ENCODE measurements around the gene SDK2. TPM values are rescaled to one million over a fixed set of nuclear protein-coding genes. Genes with fewer than 3 reads are reported as not detected.
"Not testable (repeated sequence)": the region's sequence is repeated elsewhere in the genome, so short reads cannot be mapped to it uniquely, and the experiment has no call there.

Gene SDK2
- polyA plus RNA-seq, 1 of the 3 experiments (the other 2 are of a cell fraction), result 0.02 TPM

DNA sequence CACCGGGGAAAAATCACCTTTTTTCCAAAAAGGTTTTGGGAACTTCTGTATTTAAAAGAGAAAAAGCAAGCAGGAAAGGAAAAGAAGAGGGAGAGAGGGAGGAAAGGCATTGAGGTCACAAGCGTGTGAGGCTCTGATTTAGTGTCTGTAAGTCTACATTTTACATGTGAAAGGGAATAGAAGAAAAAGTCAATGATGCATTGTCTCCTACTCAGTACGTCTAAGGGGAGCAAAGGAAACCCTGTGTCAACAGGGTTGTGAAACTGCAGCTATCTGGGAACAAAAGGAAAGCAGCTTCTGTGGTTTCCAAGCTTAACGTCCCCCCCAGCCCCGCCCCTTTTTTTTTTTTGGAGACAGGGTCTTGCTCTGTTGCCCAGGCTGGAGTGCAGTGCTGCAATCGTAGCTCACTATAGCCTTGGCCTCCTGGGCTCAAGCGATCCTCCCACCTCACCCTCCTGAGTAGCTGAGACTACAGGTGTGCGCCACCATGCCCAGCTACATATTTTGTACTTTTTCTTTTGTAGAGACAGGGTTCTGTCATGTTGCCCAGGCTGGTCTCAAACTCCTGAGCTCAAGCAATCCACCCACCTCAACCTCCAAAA is 330.6 kb downstream of the SDK2 start:
- H3K9me2 ChIP-seq, result no peaks in the 10 kb centered on the region
- no peak overlapping the region for H3K4me2 ChIP-seq
- no peak for DNase-seq
- ChIA-PET CTCF (interaction anchor here (0.6 to 5.9 kb wide), 6 partner anchors 12 to 962 kb away, joined by 3 to 154 read pairs (median 6); no protein-coding TSS in a partner anchor), POLR2A (no interaction called here)
- H3F3A ChIP-seq (replicated peaks; ENCODE audit: insufficient read depth), result peaks cover 8% of the 10 kb centered on the region
- no peak overlapping the region for H3K9ac ChIP-seq
- H3K4me3 ChIP-seq (ENCODE audit: low read depth in 2 of 2, low read length in 1 of 2), result no peak overlapping the region
- WGBS (ENCODE audit: low lambda C conversion rate), result 90% methylated on average over 8 of the region's 8 CpGs
- H2AFZ ChIP-seq (ENCODE audit: low read depth), result no peak overlapping the region
- no peaks in the 10 kb centered on the region for H3K9me3 ChIP-seq
- H4K20me1 ChIP-seq (ENCODE audit: insufficient read depth), result no peaks in the 10 kb centered on the region
- H3K36me3 ChIP-seq (replicated peaks in 1 of 2; ENCODE audit: control insufficient read depth in 1 of 2, insufficient read depth in 2 of 2, low read length in 1 of 2), result no peaks in the 10 kb centered on the region
- peaks cover 15 to 39% of the 10 kb centered on the region in 2 experiments; a peak in 3 of 4 replicates for H3K4me1 ChIP-seq (ENCODE audit: control insufficient read depth in 1 of 2, insufficient read depth in 2 of 2, low read depth in 1 of 2, low read length in 1 of 2)
- H3K79me2 ChIP-seq (ENCODE audit: insufficient read depth), result peaks cover 26% of the 10 kb centered on the region
- H3K27me3 ChIP-seq (ENCODE audit: insufficient read depth), result no peaks in the 10 kb centered on the region
- TF ChIP-seq YY1 (IDR thresholded peaks at IDR 0.05; ENCODE audit: low read depth) (no peak), MEF2A (IDR thresholded peaks at IDR 0.05; ENCODE audit: borderline replicate concordance, low read depth) (no peak)
- H3K27ac ChIP-seq (ENCODE audit: low read depth in 2 of 2, low read length in 1 of 2), result no peak overlapping the region

DNA sequence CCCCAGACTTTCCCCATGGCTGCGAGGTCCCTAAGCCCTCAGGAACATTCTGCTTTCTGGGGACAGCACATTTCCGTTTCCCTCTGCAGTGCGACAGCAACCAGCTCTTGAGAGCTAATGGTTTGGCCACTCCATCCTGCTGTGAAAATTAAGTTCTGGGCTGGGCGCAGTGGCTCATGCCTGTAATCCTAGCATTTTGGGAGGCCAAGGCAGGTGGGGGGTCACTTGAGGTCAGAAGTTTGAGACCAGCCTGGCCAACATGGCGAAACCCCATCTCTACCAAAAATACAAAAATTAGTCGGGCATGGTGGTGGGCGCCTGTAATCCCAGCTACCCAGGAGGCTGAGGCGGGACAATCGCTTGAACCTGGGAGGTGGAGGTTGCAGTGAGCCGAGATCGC is 331.4 kb downstream of the SDK2 start:
- H2AFZ ChIP-seq (ENCODE audit: low read depth), result not testable (repeated sequence)
- peaks cover 22 to 40% of the 10 kb centered on the region in 2 experiments; a peak in 3 of 4 replicates for H3K4me1 ChIP-seq (ENCODE audit: control insufficient read depth in 1 of 2, insufficient read depth in 2 of 2, low read depth in 1 of 2, low read length in 1 of 2)
- CTCF ChIA-PET, result interaction anchor here (1.2 to 5.9 kb wide), 8 partner anchors 10 to 57 kb away, joined by 3 to 154 read pairs (median 34); partner anchors contain the start of gene CPSF4L

GRCh38 chr17:73311781-73312641 is 332.2 kb downstream of the SDK2 start, which contains the start of gene CDC42EP4:
Gene CDC42EP4 (minus strand): TSS chr17:73312001. CDS start chr17:73286500, 25,501 bp downstream.
- peaks cover 0 to 4% of the 10 kb centered on the region in 2 experiments for H3K36me3 ChIP-seq (replicated peaks in 1 of 2; ENCODE audit: control insufficient read depth in 1 of 2, insufficient read depth in 2 of 2, low read length in 1 of 2)
- ChIA-PET CTCF (interaction anchor here (0.7 to 5.9 kb wide), 30 partner anchors 10 to 120 kb away, joined by 3 to 154 read pairs (median 8); partner anchors contain the start of genes COG1 and CPSF4L), POLR2A (interaction anchor here (0.5 to 3.7 kb wide), 9 partner anchors 14 to 79 kb away, joined by 3 to 30 read pairs (median 5); a partner anchor contains a TSS)
- TF ChIP-seq FOXJ3 (CRISPR knock-in tag; IDR thresholded peaks at IDR 0.05) (no peak; the same call in 1 of the 2 replicates), EP300 (IDR thresholded peaks at IDR 0.05; ENCODE audit: borderline replicate concordance in 1 of 2, low read depth in 1 of 2, low read length in 1 of 2) (0 out of 4 replicates have a peak, but pooled peaks of 1 of the 2 experiments have one; percentile 21), USF1 (IDR thresholded peaks at IDR 0.05; ENCODE audit: borderline replicate concordance, low read depth) (peak; percentile 16; the same call in 1 of the 2 replicates), ELF1 (IDR thresholded peaks at IDR 0.05) (peak; percentile 63; the same call in 1 of the 2 replicates), NRF1 (IDR thresholded peaks at IDR 0.05; ENCODE audit: low read depth, low read length) (peak; percentile 98), CTCF (IDR thresholded peaks at IDR 0.05) (no peak; the same call in 1 of the 2 replicates), POLR2AphosphoS5 (IDR thresholded peaks at IDR 0.05; ENCODE audit: low read depth, low read length) (peak; percentile 95), RFX5 (IDR thresholded peaks at IDR 0.05; ENCODE audit: low read length) (peak; percentile 78), CHD2 (IDR thresholded peaks at IDR 0.05; ENCODE audit: low read length, partially characterized antibody) (peak; percentile 10), MXI1 (IDR thresholded peaks at IDR 0.05; ENCODE audit: low read depth, low read length) (peak; percentile 66; the same call in 1 of the 2 replicates), MEF2A (IDR thresholded peaks at IDR 0.05; ENCODE audit: borderline replicate concordance, low read depth) (no peak), PBX3 (IDR thresholded peaks at IDR 0.05) (0 out of 2 replicates have a peak, but pooled peaks have one; percentile 13), GABPA (IDR thresholded peaks at IDR 0.05; ENCODE audit: low read depth) (peak; percentile 11; the same call in 1 of the 2 replicates)

More for the DNA sequence above, 331.4 kb downstream of the SDK2 start:
- not testable (repeated sequence) for H3K27ac ChIP-seq (ENCODE audit: low read depth in 2 of 2, low read length in 1 of 2); H3K9me3 ChIP-seq; H3K9me2 ChIP-seq; H3K36me3 ChIP-seq (replicated peaks in 1 of 2; ENCODE audit: control insufficient read depth in 1 of 2, insufficient read depth in 2 of 2, low read length in 1 of 2); DNase-seq; H3K4me3 ChIP-seq (ENCODE audit: low read depth in 2 of 2, low read length in 1 of 2); H3K27me3 ChIP-seq (ENCODE audit: insufficient read depth); H4K20me1 ChIP-seq (ENCODE audit: insufficient read depth)
- WGBS (ENCODE audit: low lambda C conversion rate), result 88% methylated on average over 11 of the region's 11 CpGs
- peak overlapping the region; percentile 98 for H3K4me2 ChIP-seq
- H3F3A ChIP-seq (replicated peaks; ENCODE audit: insufficient read depth), result peaks cover 16% of the 10 kb centered on the region
- peaks cover 33% of the 10 kb centered on the region for H3K79me2 ChIP-seq (ENCODE audit: insufficient read depth)
- POLR2A ChIA-PET, result interaction anchor here (1.2 to 1.4 kb wide), 2 partner anchors 15 to 30 kb away, joined by 4 to 5 read pairs; no protein-coding TSS in a partner anchor
- H3K9ac ChIP-seq, result peak overlapping the region; percentile 98; the same call in 1 of the 2 replicates

More at GRCh38 chr17:73311781-73312641, 332.2 kb downstream of the SDK2 start, which contains the start of gene CDC42EP4:
- WGBS (ENCODE audit: low lambda C conversion rate), result 10% methylated on average over 29 of the region's 71 CpGs
- Histone ChIP-seq H3K9ac (peak within 1 kb of the TSS; percentile 98), H4K20me1 (ENCODE audit: insufficient read depth) (no peaks in the 10 kb centered on the region), H3K9me3 (no peaks in the 10 kb centered on the region), H3K4me3 (ENCODE audit: low read depth in 2 of 2, low read length in 1 of 2) (peak within 1 kb of the TSS; percentile 86 to 99), H3K4me2 (peak within 1 kb of the TSS; percentile 98), H3K79me2 (ENCODE audit: insufficient read depth) (peaks cover 42% of the 10 kb centered on the region), H3K9me2 (no peaks in the 10 kb centered on the region), H3K4me1 (ENCODE audit: control insufficient read depth in 1 of 2, insufficient read depth in 2 of 2, low read depth in 1 of 2, low read length in 1 of 2) (peaks cover 30 to 35% of the 10 kb centered on the region in 2 experiments; a peak in 3 of 4 replicates), H3K27ac (ENCODE audit: low read depth in 2 of 2, low read length in 1 of 2) (peak within 1 kb of the TSS; percentile 93 to 96), H3F3A (replicated peaks; ENCODE audit: insufficient read depth) (peaks cover 21% of the 10 kb centered on the region), H3K27me3 (ENCODE audit: insufficient read depth) (no peaks in the 10 kb centered on the region), H2AFZ (ENCODE audit: low read depth) (peak within 1 kb of the TSS; percentile 88)
- peak; percentile 98 for DNase-seq
